ENCODE data around the gene HSPA9. TPM values are rescaled to one million over a fixed set of nuclear protein-coding genes. Genes with fewer than 3 reads are reported as not detected.

Gene HSPA9
- total and polyA plus RNA-seq, 10 of the 15 experiments (the other 5 are each of a cell fraction or from before 2014, with no cell fraction given): 145 to 455 (median 343) TPM

GRCh38 chr5:138605254-138605972 lies 30.2 kb upstream of the HSPA9 start (continued):
- TF ChIP-seq HDGF (IDR thresholded peaks at IDR 0.05) (0 out of 2 replicates have a peak, but pooled peaks have one; percentile 48), IKZF2 (IDR thresholded peaks at IDR 0.05) (peak in 1 of 2 experiments; percentile 16; a peak in 3 of 4 replicates), TCF12 (IDR thresholded peaks at IDR 0.05; ENCODE audit: low read depth, low read length) (peak; percentile 56; the same call in 1 of the 2 replicates), BHLHE40 (IDR thresholded peaks at IDR 0.05; ENCODE audit: borderline replicate concordance in 1 of 2, low read depth in 2 of 2, low read length in 1 of 2) (no peak), FOXK2 (IDR thresholded peaks at IDR 0.05) (no peak), TCF3 (IDR thresholded peaks at IDR 0.05; ENCODE audit: borderline replicate concordance, insufficient read depth, low read depth, low read length) (0 out of 2 replicates have a peak, but pooled peaks have one; percentile 30), RAD21 (IDR thresholded peaks at IDR 0.05; ENCODE audit: insufficient read depth, low read depth, low read length) (no peak)

GRCh38 chr5:138604176-138604785 lies 29.1 kb upstream of the HSPA9 start:
- no TSS peak for BruUV-seq (replicated peaks)
- Histone ChIP-seq H3K36me3 (ENCODE audit: control insufficient read depth in 2 of 2, insufficient read depth in 2 of 2, low read length in 1 of 2) (no peaks in the 10 kb centered on the region), H3K4me3 (no peak overlapping the region), H3K9me3 (replicated peaks; ENCODE audit: control insufficient read depth, insufficient read depth, low read length) (no peaks in the 10 kb centered on the region), H3K27me3 (replicated peaks in 1 of 2; ENCODE audit: control insufficient read depth in 2 of 2, insufficient read depth in 2 of 2, low read length in 1 of 2) (no peaks in the 10 kb centered on the region), H3K4me1 (ENCODE audit: control insufficient read depth, insufficient read depth, low read length) (peaks cover 34% of the 10 kb centered on the region), H3K9ac (ENCODE audit: control insufficient read depth, insufficient read depth, low read length) (no peak overlapping the region), H3K79me2 (ENCODE audit: control insufficient read depth, insufficient read depth, low read length) (no peaks in the 10 kb centered on the region), H4K20me1 (ENCODE audit: control insufficient read depth, insufficient read depth) (no peaks in the 10 kb centered on the region; the same call in 1 of the 2 replicates), H3K4me2 (ENCODE audit: control insufficient read depth, insufficient read depth) (peak overlapping the region; percentile 63; the same call in 1 of the 2 replicates), H2AFZ (ENCODE audit: control insufficient read depth, low read depth, low read length) (no peak overlapping the region), H3K27ac (ENCODE audit: control insufficient read depth, insufficient read depth) (peak overlapping the region; percentile 16)
- no peak for DNase-seq (ENCODE audit: low read depth, low spot score)
- no peak for TF ChIP-seq BACH1 (IDR thresholded peaks at IDR 0.05; ENCODE audit: borderline replicate concordance)
- TF ChIP-seq NKRF (conservative IDR thresholded peaks at IDR 0.05): no peak
- TF ChIP-seq SPI1 (IDR thresholded peaks at IDR 0.05; ENCODE audit: borderline replicate concordance, insufficient read depth, low read depth, low read length): peak; percentile 67; the same call in 1 of the 2 replicates
- TF ChIP-seq RFX5 (IDR thresholded peaks at IDR 0.05; ENCODE audit: low read depth, low read length): no peak
- TF ChIP-seq STAT3 (IDR thresholded peaks at IDR 0.05; ENCODE audit: low read depth, low read length): no peak
- ChIA-PET SMC1A (ENCODE audit: uncharacterized antibody, unreplicated experiment) (interaction anchor here (0.9 to 4.1 kb wide), 9 partner anchors 8 to 188 kb away, joined by 3 to 14 read pairs (median 6); partner anchors contain the start of gene HSPA9), POLR2A (interaction anchor here (0.7 to 1.1 kb wide), 6 partner anchors 8 to 61 kb away, joined by 3 to 7 read pairs (median 4); partner anchors contain the start of genes ETF1 and HSPA9), CTCF (interaction anchor here (0.8 to 5.9 kb wide), 11 partner anchors 10 to 647 kb away, joined by 3 to 41 read pairs (median 5); no protein-coding TSS in a partner anchor), RAD21 (ENCODE audit: unreplicated experiment) (interaction anchor here (0.9 to 1.8 kb wide), 6 partner anchors 18 to 194 kb away, joined by 3 to 9 read pairs (median 4); partner anchors contain the start of gene HSPA9)
- 97% methylated on average over 10 of the region's 10 CpGs for WGBS (ENCODE audit: insufficient coverage, insufficient replicate concordance, low lambda C conversion rate, missing lambda C conversion rate)
- 0 out of 3 replicates have a peak, but pooled peaks have one; percentile 3 for ATAC-seq
- intact Hi-C loops (cut with micrococcal nuclease; ENCODE audit: unreplicated experiment): no loop called here
- in situ Hi-C loops (cut with MboI): no loop called here
- no peak for FAIRE-seq
